GM21723 (cell line): ENCODE data around the gene EVI5.

ENCODE experiments used
- ATAC-seq: cut with Tn5 transposase; IDR thresholded peaks from one replicate; pipeline ENCODE4 v1.9.1; 2021; ENCODE audit warnings: mild to moderate bottlenecking, moderate library complexity; ENCODE audit not compliant: unreplicated experiment

EVI5 gene

GRCh38 chr1:92486251-92487077 is 298.4 kb downstream of the EVI5 start, which contains the start of gene GFI1:
TSS of gene GFI1 (minus strand) at chr1:92486925. CDS start at chr1:92483487, 3,438 bp downstream.
- peak; percentile 16 for ATAC-seq

- ATAC-seq = peak; percentile 54
Measured at GRCh38 chr1:92485381-92486250, 299.3 kb downstream of the EVI5 start.

- peak; percentile 33 for ATAC-seq
Measured at GRCh38 chr1:92484472-92485380, 300.2 kb downstream of the EVI5 start.

GRCh38 chr1:92483610-92484471 is 301.1 kb downstream of the EVI5 start:
- ATAC-seq = peak; percentile 10

GRCh38 chr1:92482665-92483609 is 302.0 kb downstream of the EVI5 start:
- ATAC-seq = no peak

GRCh38 chr1:92481971-92482664 is 302.8 kb downstream of the EVI5 start:
- ATAC-seq = no peak

- no peak for ATAC-seq
Measured at GRCh38 chr1:92481599-92481925, 303.3 kb downstream of the EVI5 start.

- ATAC-seq = no peak
Measured at GRCh38 chr1:92480813-92481598, 303.9 kb downstream of the EVI5 start.

- no peak for ATAC-seq
Measured at GRCh38 chr1:92480200-92480812, 304.6 kb downstream of the EVI5 start.

- ATAC-seq = no peak
Measured at GRCh38 chr1:92479587-92479986, 305.3 kb downstream of the EVI5 start.

- ATAC-seq = no peak
Measured at GRCh38 chr1:92478393-92478792, 306.5 kb downstream of the EVI5 start.

- ATAC-seq = no peak
Measured at GRCh38 chr1:92476071-92476631, 308.8 kb downstream of the EVI5 start.

GRCh38 chr1:92475029-92475428 is 309.9 kb downstream of the EVI5 start:
- ATAC-seq = no peak

- peak; percentile 68 for ATAC-seq
Measured at GRCh38 chr1:92473781-92474495, 311.0 kb downstream of the EVI5 start.

- no peak for ATAC-seq
Measured at GRCh38 chr1:92470216-92470615, 314.7 kb downstream of the EVI5 start.
